Activated CD8-positive, alpha-beta memory T cell treated with anti-CD3 and anti-CD28 coated beads, Interleukin-2, amount 50 U/mL, for 24 hours (primary cell): ENCODE results near the gene NCF2.
A peak's percentile ranks its signal among the peaks of the same experiment; 100 is the strongest.
"Not testable (repeated sequence)": the region's sequence is repeated elsewhere in the genome, so short reads cannot be mapped to it uniquely, and the experiment has no call there.

Source experiments
- DNase-seq: peaks from one replicate; pipeline ENCODE4 v3.0.0-alpha.2; 2020; ENCODE audit errors: extremely low read depth

Gene NCF2

GRCh38 chr1:183590244-183591191 is at the start of gene NCF2:
NCF2 (minus strand) TSS chr1:183590459; CDS start chr1:183590329, 130 bp downstream.
- DNase-seq, result no peak

GRCh38 chr1:183638649-183639387 is 48.6 kb upstream of the NCF2 start:
- DNase-seq, result no peak

GRCh38 chr1:183636783-183637182 is 46.5 kb upstream of the NCF2 start:
- DNase-seq, result no peak

GRCh38 chr1:183636334-183636682 is 46.0 kb upstream of the NCF2 start:
- DNase-seq, result no peak

GRCh38 chr1:183635606-183636333 is 45.5 kb upstream of the NCF2 start, which contains the start of gene ARPC5:
ARPC5 (minus strand) TSS chr1:183635783; CDS start chr1:183635659, 124 bp downstream.
- DNase-seq, result peak; percentile 88

GRCh38 chr1:183635099-183635605 is 44.9 kb upstream of the NCF2 start:
- no peak for DNase-seq

- no peak for DNase-seq
Measured at GRCh38 chr1:183634429-183635065, 44.3 kb upstream of the NCF2 start.

- no peak for DNase-seq
Measured at GRCh38 chr1:183633676-183634343, 43.6 kb upstream of the NCF2 start.

GRCh38 chr1:183632964-183633363 is 42.7 kb upstream of the NCF2 start:
- DNase-seq, result no peak

- no peak for DNase-seq
Measured at GRCh38 chr1:183632114-183632513, 41.9 kb upstream of the NCF2 start.

- no peak for DNase-seq
Measured at GRCh38 chr1:183630748-183631147, 40.5 kb upstream of the NCF2 start.

- DNase-seq, result no peak
Measured at GRCh38 chr1:183628537-183628936, 38.3 kb upstream of the NCF2 start.

GRCh38 chr1:183626236-183626635 is 36.0 kb upstream of the NCF2 start:
- not testable (repeated sequence) for DNase-seq

- no peak for DNase-seq
Measured at GRCh38 chr1:183622884-183623785, 32.9 kb upstream of the NCF2 start.

GRCh38 chr1:183622013-183622412 is 31.8 kb upstream of the NCF2 start:
- DNase-seq, result no peak

GRCh38 chr1:183620311-183620710 is 30.1 kb upstream of the NCF2 start:
- no peak for DNase-seq

- DNase-seq, result no peak
Measured at GRCh38 chr1:183619781-183620180, 29.5 kb upstream of the NCF2 start.

- DNase-seq, result not testable (repeated sequence)
Measured at GRCh38 chr1:183618202-183618601, 27.9 kb upstream of the NCF2 start.

GRCh38 chr1:183612975-183613374 is 22.7 kb upstream of the NCF2 start:
- not testable (repeated sequence) for DNase-seq

- no peak for DNase-seq
Measured at GRCh38 chr1:183612407-183612806, 22.1 kb upstream of the NCF2 start.
